Ovary (tissue), 9 donors: ENCODE results near the gene NDST1. TPM values are rescaled to one million over a fixed set of nuclear protein-coding genes. Genes with fewer than 3 reads are reported as not detected.

Source experiments
- DNase-seq, 5 donors: peaks; one replicate each; pipeline ENCODE4 v3.0.0-alpha.2; 2019 to 2020
- H3K27ac ChIP-seq, 2 donors: fragments of 200-600 bp; one replicate each; pipeline versions ENCODE4 v1.5.1 to v1.8.0; 2019 to 2022
- H3K27me3 ChIP-seq: fragments of 200-600 bp; one replicate; pipeline ENCODE4 v1.8.0; 2022
- H3K36me3 ChIP-seq: fragments of 200-600 bp; sonication (generic); one replicate; pipeline ENCODE4 v1.5.1; 2019
- H3K4me1 ChIP-seq: one replicate; pipeline ENCODE4 v1.8.1; 2013; ENCODE audit warnings: mild to moderate bottlenecking, moderate library complexity; ENCODE audit not compliant: insufficient read depth
- H3K4me3 ChIP-seq: fragments of 200-600 bp; sonication (generic); one replicate; pipeline ENCODE4 v1.5.1; 2017
- H3K9me3 ChIP-seq, 2 donors: fragments of 200-600 bp in 1 of 2; sonication (generic) in 1 of 2; one replicate each; pipeline versions ENCODE4 v1.5.1 to v1.8.1; 2013 to 2019; ENCODE audit warnings: mild to moderate bottlenecking in 1 of 2, moderate library complexity in 1 of 2
- EP300 ChIP-seq: sonication (generic); formaldehyde crosslinking; IDR thresholded peaks from one replicate; pipeline ENCODE4 v1.6.1; 2017; ENCODE audit warnings: antibody characterized with exemption
- POLR2A ChIP-seq: fragments of 450-650 bp; IDR thresholded peaks from one replicate; pipeline ENCODE4 v1.6.1; 2017; ENCODE audit warnings: antibody characterized with exemption, mild to moderate bottlenecking, moderate library complexity
- WGBS, 3 donors: extraction: QIAGEN DNeasy Blood & Tissue Kit in 1 of 3; methylation state at CpG; one replicate each; pipeline versions ENCODE4 v1.1.5 to v1.1.7; 2013 to 2017; 5-methylcytosine and 5-hydroxymethylcytosine counted together
- intact Hi-C, 4 donors: fragments of 100-400 bp; cut with DNase I; formaldehyde crosslinking; loops; one replicate each; pipeline versions ENCODE4 v1.11.0 to v1.15.1; 2022 to 2023
- polyA plus RNA-seq, 2 donors: library from polyadenylated mRNA; stranded (reverse); fragments of 200-250 nt in 1 of 2; fragments of 350-450 nt in 1 of 2; fragmentation: Illumina TruSeq in 1 of 2; extraction: RNeasy Lipid Tissue Mini Kit (QIAGEN cat#74804) in 1 of 2; gene quantifications; one replicate each; pipeline ENCODE4 v1.2.3, GENCODE V29; 2013 to 2014
- total RNA-seq, 7 donors: library from RNA; depleted of rRNA in 2 of 7; stranded (reverse); fragments of >200 nt in 2 of 7; fragmentation: NEBNext Ultra II Directional in 3 of 7; extraction: Animal tissue kit (Norgen Biotek cat#: 25700) in 3 of 7; gene quantifications; one replicate each; pipeline versions ENCODE4 v1.1.0 to v1.2.4, GENCODE V29; 2016 to 2023
- TF ChIP-seq, protein P1 (sequence below), 3 donors: fragments of 450-650 bp in 2 of 3; fragments of 200-600 bp in 1 of 3; IDR thresholded peaks; one replicate each; pipeline versions ENCODE4 v1.5.1 to v1.8.0; 2016 to 2022; ENCODE audit warnings: antibody characterized with exemption in 3 of 3, mild to moderate bottlenecking in 1 of 3
- donor health status: DM: no; HTN: no; CAD: no; lungs with moderate emphysema.
- donor health status: DM: no; HTN: no; CAD: no.
- donor health status: Bipolar disorder and iron deficiency.
- donor health status: DM: yes; HTN: yes; CAD: no.
- donor health status: DM: no; HTN: no; CAD: no.
- donor health status: DM: yes; HTN: yes; CAD: no.

NDST1 gene
- total and polyA plus RNA-seq, 9 donors = 31.0 to 139 (median 90.3) TPM

DNA sequence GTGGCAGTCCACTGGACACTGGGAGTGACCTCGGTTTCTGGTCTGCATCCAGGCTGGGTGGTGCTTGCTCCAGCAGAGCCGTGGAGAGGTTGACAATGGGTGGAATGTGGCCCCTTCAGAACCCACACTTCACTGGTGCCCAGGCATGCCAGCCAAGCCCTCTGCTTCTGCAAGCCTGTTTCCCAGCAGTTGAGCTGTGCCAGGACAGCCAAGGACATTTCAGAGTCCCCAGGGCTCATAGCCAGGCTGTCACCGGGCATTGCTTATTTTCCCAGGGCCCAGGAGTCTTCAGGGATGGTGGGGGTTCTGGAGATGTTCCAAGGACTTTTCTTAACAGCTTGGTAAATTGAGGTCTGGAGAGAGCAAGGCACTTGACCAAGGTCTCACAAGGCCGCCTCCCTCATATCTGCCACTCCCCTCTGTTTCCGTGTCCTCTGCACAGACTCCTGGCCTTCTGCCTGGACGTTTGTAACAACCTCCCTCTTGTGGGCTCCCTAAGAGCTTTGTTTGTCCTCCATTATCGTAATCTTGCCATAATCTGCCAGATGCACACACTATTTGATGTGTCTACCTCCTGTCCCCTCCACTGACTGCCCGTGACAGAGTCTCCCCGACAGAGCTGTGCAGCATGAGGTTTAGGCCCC is 3.8 kb upstream of the NDST1 start:
- no peaks in the 10 kb centered on the region for H3K36me3 ChIP-seq
- WGBS, 3 donors = 22 to 41% (median 27%) methylated on average over 9 of the region's 9 CpGs
- no peak for DNase-seq

DNA sequence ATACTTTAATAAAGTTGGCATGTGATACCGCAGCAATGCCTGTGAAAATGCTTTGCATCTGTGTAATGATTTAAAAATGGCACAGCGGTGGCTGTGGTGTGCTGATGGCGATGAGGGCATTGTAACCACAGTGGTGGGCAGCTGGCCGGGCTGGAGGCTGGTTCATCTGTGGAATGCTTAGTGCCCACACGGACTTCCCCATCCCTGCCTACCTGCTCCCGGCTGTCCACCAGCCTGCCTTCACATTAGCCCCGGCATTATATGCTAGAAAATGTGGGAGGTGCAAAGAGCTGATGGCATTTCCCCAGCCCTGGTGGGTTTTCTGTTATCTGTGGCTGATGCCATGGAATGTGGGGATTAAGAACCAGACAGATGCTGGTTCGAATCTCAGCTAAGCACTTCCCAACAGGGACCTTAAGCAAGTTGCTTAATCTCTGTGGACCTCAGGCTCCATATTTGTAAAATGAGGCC is 2.9 kb upstream of the NDST1 start:
- 80 to 83% (median 80%) methylated on average over 8 of the region's 8 CpGs for WGBS, 3 donors

More for the DNA sequence above, 3.8 kb upstream of the NDST1 start:
- H3K27ac ChIP-seq = no peak overlapping the region
- TF ChIP-seq, protein P1, sequence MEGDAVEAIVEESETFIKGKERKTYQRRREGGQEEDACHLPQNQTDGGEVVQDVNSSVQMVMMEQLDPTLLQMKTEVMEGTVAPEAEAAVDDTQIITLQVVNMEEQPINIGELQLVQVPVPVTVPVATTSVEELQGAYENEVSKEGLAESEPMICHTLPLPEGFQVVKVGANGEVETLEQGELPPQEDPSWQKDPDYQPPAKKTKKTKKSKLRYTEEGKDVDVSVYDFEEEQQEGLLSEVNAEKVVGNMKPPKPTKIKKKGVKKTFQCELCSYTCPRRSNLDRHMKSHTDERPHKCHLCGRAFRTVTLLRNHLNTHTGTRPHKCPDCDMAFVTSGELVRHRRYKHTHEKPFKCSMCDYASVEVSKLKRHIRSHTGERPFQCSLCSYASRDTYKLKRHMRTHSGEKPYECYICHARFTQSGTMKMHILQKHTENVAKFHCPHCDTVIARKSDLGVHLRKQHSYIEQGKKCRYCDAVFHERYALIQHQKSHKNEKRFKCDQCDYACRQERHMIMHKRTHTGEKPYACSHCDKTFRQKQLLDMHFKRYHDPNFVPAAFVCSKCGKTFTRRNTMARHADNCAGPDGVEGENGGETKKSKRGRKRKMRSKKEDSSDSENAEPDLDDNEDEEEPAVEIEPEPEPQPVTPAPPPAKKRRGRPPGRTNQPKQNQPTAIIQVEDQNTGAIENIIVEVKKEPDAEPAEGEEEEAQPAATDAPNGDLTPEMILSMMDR (IDR thresholded peaks at IDR 0.05) = no peak
- TF ChIP-seq POLR2A (no peak), EP300 (no peak)
- H3K27me3 ChIP-seq = no peaks in the 10 kb centered on the region
- no peaks in the 10 kb centered on the region for H3K9me3 ChIP-seq
- no peak overlapping the region for H3K4me3 ChIP-seq
- peaks cover 61% of the 10 kb centered on the region for H3K4me1 ChIP-seq
- intact Hi-C loops = no loop called here

DNA sequence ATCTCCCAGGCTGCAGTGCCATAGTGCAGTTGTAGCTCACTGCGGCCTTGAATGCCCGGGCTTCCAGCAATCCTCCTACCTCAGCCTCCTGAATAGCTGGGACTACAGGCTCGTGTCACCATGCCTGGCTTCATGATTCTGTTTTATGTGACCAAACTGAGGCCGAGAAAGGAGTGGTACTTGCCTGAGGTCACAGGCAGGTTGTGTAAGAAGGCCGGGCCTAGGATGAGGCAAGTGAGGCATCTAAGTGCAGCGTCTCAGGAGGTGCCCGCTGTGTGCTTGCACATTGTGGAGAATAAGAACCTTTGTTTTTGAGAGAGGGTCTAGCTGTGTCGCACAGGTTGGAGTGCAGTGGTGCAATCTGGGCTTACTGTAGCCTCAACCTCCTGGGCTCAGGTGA is 2.1 kb upstream of the NDST1 start:
- H3K36me3 ChIP-seq = no peaks in the 10 kb centered on the region
- intact Hi-C loops = no loop called here
- TF ChIP-seq EP300 (no peak), POLR2A (no peak)
- TF ChIP-seq, protein P1 (IDR thresholded peaks at IDR 0.05) = no peak
- DNase-seq = no peak
- WGBS, 3 donors = 92 to 96% (median 93%) methylated on average over 8 of the region's 8 CpGs
- H3K9me3 ChIP-seq = no peaks in the 10 kb centered on the region
- no peaks in the 10 kb centered on the region for H3K27me3 ChIP-seq
- no peak overlapping the region for H3K27ac ChIP-seq
- H3K4me3 ChIP-seq = no peak overlapping the region
- peaks cover 49% of the 10 kb centered on the region for H3K4me1 ChIP-seq

More for the DNA sequence above, 2.9 kb upstream of the NDST1 start:
- Histone ChIP-seq H3K4me1 (peaks cover 55% of the 10 kb centered on the region), H3K9me3 (no peaks in the 10 kb centered on the region), H3K4me3 (no peak overlapping the region), H3K36me3 (no peaks in the 10 kb centered on the region), H3K27ac (no peak overlapping the region), H3K27me3 (no peaks in the 10 kb centered on the region)
- DNase-seq = no peak
- intact Hi-C loops = no loop called here
- TF ChIP-seq POLR2A (no peak), EP300 (no peak)
- TF ChIP-seq, protein P1 (IDR thresholded peaks at IDR 0.05) = no peak

DNA sequence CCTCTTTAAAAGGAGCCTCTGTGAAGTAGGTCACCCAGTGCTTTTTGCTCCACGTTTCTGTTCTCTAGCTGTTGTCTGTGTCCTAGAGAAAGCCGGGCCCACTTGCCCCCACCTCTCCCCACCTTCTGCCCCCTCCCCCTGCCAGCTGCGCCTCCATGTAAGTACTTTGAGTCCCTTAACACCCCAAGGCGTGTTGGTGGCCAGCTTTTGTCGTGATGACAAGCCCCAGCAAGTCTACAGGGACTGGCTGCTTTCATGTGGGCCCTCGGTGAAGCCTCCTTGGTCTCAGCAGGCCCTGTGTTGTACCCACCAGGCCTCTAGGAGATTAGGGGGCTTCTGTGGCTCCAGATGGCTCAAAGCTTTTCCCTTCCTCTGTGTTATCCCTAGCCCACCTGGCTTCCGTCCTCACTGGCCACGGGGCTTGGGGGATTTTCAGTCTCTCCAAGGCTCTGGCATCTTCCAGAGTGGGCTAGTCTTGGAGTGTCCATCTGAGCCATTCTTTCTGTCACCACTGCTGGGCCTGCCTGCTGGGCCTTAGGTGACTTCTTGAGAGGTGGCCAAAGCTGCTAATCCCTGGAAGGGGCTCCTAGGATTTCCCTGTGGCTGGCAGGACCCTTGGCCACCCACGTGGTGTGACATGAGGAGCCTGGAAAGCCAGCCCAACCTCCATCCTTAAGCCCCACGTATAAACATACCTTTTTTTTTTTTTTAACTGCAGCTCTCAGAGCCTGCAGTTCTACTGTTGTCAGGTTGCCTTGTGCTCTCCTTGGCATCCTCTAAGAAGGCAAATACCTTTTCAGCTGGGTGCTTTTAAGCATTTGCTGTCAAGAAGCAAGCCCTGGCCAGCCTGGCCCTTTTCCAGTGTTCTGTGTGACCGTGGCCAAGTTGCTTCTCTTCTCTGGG is 1.1 kb upstream of the NDST1 start:
- Histone ChIP-seq H3K4me1 (peaks cover 48% of the 10 kb centered on the region), H3K27me3 (no peaks in the 10 kb centered on the region), H3K27ac (peak overlapping the region; percentile 7 to 44), H3K9me3 (no peaks in the 10 kb centered on the region), H3K4me3 (no peak overlapping the region), H3K36me3 (no peaks in the 10 kb centered on the region)
- TF ChIP-seq, protein P1 (IDR thresholded peaks at IDR 0.05) = no peak
- no peak for TF ChIP-seq POLR2A
- TF ChIP-seq EP300 = no peak
- no peak for DNase-seq
- intact Hi-C loops = no loop called here
- WGBS, 3 donors = 51 to 57% (median 54%) methylated on average over 11 of the region's 11 CpGs
